GM12872 (cell line): Measurements from ENCODE around the gene BICRAL.

Experiments used
- CTCF ChIP-seq: IDR thresholded peaks from 3 replicates; pipeline ENCODE4 v1.5.1; 2011; ENCODE audit warnings: low read depth, mild to moderate bottlenecking, low read length, moderate library complexity; ENCODE audit not compliant: insufficient read depth

The BICRAL gene

DNA sequence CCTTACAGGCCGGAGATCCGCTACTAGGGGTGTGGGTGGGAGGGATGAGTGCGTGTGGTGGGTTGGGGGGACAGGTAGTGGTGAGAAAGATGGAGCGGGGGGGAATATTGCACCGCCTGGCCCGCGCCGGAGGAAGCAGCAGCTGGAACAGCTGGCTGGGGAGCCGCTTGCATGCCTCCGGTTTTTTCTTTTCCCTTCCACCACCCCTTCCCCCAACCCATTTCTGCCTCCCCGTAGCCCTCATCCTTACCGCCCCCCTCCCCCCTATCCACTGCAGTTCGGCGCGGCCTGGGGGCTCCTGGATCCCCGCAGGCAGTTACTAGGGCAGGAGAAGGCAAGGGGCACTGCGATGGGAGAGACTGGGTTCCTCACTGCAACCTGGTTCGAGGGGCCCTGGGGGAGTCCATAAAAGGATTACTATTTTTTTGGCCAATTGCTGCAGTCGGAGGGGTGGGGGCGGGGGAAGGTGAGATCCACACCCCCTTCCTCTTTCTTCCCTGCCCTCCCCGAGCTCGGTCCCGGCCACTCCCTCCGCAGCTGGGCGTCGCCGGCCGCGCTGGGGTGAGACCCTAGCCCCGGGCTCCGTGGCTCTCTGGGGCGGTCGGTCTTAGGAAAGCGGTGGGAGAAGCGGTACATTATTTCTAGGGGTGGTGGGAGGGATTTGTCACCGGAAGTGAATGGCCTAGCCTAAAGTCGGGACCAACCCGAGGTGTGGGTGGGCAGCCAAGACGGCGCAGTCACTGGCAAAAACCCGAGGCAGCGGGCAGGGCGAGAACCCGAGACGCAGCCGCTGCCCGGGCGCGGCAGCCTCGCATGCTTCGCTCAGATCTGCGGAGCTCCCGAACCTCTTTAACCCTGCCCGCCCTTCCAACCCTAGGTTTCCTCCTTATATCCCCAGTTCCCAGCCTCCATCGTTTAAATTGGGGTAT is 35.1 kb upstream of the BICRAL start:
- no peak for TF ChIP-seq CTCF

- no peak for TF ChIP-seq CTCF
Observed at GRCh38 chr6:42748203-42748898, 33.5 kb upstream of the BICRAL start.

DNA sequence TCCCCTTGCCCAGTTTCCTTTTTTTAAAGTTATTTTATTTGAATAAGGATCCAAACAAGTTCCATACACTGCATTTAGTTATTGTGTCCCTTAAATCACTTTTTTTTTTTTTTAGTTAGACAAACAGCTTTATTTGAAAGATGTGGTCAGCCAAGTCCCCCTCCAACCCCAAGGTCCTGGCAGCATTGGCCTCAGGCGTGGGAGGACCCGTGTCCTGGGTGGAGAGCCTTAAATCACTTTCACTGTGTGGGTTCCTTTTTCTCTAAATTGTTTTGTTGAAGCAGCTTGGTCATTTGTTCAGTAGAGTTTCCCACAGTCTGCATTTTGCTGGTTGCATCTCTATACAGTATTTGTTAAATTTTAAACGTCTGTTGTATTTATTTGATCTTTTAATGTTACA is 30.8 kb upstream of the BICRAL start:
- no peak for TF ChIP-seq CTCF

- TF ChIP-seq CTCF: no peak
Observed at GRCh38 chr6:42754759-42755158, 27.1 kb upstream of the BICRAL start.

- TF ChIP-seq CTCF: no peak
Observed at GRCh38 chr6:42756722-42757121, 25.1 kb upstream of the BICRAL start.

DNA sequence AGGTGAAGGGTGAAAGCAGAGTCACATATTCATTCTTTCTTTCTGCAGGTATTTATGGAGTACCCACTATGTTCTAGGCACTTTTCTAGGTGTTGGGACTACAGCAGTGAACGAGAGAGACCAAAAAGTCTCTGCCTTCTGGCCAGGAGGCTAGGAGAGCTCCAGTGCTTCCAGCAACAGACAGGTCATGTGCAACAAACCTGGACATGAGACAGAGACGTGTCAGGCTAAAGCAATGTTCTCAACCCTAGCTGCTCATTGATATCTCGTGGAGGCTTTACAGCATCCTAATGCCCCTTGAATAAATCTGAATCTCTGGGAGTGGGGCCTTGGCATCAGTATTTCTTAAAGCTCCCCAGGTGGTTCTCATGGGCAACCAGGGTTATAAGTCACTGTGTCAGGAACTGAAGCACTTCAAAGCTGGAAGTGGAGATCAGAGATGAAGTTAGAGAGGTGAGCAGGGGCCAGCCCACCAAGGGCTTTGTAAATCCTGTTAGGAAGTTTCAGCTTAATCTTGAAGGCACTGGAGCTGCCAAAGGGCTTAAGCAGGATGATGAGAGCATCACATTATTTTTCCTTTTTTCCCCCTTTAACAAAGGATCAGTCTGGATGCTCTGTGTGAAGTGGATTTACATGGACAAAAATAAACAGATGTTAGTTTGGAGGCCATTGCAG is 23.0 kb upstream of the BICRAL start:
- TF ChIP-seq CTCF: no peak
